HK-2 (cell line): ENCODE results near the gene SLC5A2.
"Not testable (repeated sequence)": the region's sequence is repeated elsewhere in the genome, so short reads cannot be mapped to it uniquely, and the experiment has no call there.

Experiments
- DNase-seq: peaks from one replicate; pipeline ENCODE4 v3.0.0-alpha.2; 2018; ENCODE audit not compliant: unreplicated experiment

Gene SLC5A2

GRCh38 chr16:31475946-31476302 lies 7.0 kb upstream of the SLC5A2 start:
- no peak for DNase-seq

GRCh38 chr16:31476303-31477219 lies 6.4 kb upstream of the SLC5A2 start:
- no peak for DNase-seq

- no peak for DNase-seq
Observed at GRCh38 chr16:31477220-31478216, 5.4 kb upstream of the SLC5A2 start.

DNA sequence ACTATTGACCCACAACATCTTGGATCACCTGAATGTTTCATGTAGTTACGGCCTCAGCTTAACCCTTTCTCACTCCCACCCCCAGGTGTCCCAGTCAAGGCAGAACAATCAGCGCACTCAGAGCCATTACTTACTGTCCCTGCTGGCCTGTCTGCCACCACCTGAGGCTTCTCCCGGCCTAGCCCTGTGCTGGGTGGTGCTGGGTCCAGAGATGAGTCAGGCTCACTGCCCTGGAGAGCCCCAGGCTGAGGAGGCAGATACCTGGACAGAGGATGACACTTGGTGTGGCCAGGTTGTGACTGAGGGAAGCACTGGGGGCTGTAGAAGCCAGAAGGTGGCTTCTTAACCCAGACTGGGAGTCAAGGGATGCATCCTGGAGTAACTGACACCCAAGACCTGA lies 4.0 kb upstream of the SLC5A2 start:
- DNase-seq, result no peak

DNA sequence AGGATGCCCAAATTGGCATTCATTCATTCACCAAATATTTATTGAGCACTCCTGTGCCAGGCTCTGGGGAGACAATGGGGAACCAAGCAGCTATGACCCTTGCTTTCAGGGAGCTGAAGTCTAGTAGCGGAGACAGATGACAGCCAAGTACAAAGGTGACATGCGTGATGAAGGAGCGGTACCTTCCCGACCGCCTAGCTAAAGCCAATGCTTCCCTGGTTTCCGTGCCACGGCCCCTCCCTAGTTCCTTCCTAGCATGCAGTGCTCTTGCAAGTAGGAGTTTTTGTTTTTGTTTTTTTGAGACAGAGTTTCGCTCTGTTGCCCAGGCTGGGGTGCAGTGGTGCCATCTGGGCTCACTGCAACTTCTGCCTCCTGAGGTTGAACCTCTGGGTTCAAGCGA lies 3.2 kb upstream of the SLC5A2 start:
- no peak for DNase-seq

- no peak for DNase-seq
Observed at GRCh38 chr16:31480851-31481536, 1.9 kb upstream of the SLC5A2 start.

GRCh38 chr16:31484048-31484447 lies 1.1 kb downstream of the SLC5A2 start:
- not testable (repeated sequence) for DNase-seq

DNA sequence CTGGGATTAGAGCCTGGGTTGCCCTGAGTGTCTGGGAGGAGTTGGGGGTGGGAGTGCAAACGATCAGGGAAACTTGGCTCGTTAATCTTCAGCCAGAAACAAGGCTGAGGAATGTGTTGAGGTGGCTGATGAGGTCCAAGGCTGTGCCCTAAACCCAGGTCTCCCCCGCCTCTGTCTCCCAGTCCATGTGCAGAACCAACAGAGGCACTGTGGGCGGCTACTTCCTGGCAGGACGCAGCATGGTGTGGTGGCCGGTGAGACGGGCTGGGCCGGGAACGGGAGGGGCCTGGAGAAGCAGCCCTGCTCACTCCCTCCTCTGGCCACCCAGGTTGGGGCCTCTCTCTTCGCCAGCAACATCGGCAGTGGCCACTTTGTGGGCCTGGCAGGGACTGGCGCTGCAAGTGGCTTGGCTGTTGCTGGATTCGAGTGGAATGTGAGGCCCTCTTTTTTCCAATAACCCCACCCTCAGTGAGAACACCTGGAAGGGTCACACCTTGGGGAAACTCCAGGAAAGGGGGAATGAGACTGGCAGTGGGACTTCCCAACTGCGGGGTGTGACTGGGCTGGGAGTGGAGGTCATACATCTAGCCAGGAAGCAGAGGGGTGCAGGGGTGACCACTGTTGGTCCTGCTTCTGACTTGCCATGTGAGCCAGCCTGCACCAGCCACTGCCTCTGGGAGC lies 1.7 kb downstream of the SLC5A2 start:
- peak; percentile 99 for DNase-seq

- no peak for DNase-seq
Observed at GRCh38 chr16:31485571-31485970, 2.6 kb downstream of the SLC5A2 start.

DNA sequence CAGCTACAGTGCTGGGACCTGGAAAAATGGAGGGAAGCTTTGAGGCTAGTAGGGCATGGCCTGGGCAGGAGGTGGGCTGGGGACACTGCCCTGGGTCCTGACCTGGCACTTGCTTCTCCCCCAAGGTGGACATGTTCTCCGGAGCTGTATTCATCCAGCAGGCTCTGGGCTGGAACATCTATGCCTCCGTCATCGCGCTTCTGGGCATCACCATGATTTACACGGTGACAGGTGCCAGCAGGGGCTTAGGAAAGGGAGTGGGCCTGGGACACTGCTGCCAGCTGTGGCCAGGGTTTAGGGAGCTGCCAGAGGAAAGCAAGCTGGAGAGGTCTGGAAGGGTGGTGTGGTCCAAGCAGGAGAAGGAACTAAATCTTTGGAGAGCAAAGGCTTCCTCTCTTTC lies 3.1 kb downstream of the SLC5A2 start:
- DNase-seq, result no peak

DNA sequence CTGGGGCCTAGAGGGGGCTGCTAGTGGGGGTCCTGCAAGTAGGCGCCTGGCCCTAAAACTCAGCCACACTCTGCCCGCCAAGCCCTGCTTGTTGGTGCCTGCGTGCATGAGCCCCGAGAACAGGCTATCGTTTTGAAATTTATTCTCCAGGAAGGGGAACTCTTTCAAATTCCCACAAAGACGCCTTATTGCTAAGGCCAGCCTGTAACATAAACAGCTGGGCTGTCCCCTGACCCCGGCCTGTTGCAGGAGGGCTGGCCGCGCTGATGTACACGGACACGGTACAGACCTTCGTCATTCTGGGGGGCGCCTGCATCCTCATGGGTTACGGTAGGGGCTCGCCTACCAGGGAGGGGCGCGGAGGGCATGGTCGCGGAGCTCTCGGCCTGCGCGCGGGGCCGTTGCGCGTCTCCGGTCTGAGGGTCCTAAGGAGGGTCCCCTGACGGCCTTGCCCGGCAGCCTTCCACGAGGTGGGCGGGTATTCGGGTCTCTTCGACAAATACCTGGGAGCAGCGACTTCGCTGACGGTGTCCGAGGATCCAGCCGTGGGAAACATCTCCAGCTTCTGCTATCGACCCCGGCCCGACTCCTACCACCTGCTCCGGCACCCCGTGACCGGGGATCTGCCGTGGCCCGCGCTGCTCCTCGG lies 4.3 kb downstream of the SLC5A2 start:
- DNase-seq, result no peak

GRCh38 chr16:31487720-31488467 lies 5.0 kb downstream of the SLC5A2 start:
- DNase-seq, result no peak

GRCh38 chr16:31488468-31489297 lies 5.8 kb downstream of the SLC5A2 start:
- DNase-seq, result no peak

GRCh38 chr16:31489298-31489564 lies 6.3 kb downstream of the SLC5A2 start:
- no peak for DNase-seq

DNA sequence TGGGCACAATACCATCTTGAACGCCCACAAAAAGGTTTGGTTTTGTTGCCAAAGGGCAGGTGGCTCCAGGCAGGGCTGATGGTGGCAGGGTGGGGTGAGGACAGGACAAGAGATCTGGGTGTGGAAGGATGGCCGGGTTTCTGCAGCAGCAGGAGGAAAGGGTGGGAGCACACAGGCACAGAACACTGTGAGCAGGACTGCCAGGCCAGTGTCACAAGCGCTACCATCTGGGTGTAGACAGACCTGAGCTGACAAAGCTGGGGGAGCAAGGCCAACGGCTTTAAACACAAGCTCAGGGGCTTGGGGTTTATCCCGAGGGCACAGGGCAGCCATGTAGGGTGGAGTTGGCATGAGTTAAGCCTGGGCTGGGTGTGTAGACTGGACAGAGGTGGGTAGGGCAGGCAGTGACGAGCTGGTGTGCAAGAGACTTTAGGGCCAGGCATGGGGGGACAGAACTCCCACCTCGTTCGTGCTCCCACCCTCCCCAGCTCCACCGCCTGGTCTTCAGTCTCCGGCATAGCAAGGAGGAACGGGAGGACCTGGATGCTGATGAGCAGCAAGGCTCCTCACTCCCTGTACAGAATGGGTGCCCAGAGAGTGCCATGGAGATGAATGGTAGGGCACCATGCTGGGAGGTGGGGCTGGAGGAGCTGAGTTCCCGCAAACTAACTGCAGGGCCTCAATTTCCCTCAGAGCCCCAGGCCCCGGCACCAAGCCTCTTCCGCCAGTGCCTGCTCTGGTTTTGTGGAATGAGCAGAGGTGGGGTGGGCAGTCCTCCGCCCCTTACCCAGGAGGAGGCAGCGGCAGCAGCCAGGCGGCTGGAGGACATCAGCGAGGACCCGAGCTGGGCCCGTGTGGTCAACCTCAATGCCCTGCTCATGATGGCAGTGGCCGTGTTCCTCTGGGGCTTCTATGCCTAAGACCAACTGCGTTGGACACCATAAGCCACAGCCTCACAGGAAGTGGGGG lies 7.0 kb downstream of the SLC5A2 start:
- DNase-seq, result no peak

- DNase-seq, result no peak
Observed at GRCh38 chr16:31491778-31492418, 9.0 kb downstream of the SLC5A2 start.

GRCh38 chr16:31493506-31494125 lies 10.7 kb downstream of the SLC5A2 start:
- DNase-seq, result no peak
